Panc1 (cell line): ENCODE data around the gene ASPN. TPM values are rescaled to one million over a fixed set of nuclear protein-coding genes. Genes with fewer than 3 reads are reported as not detected.

ENCODE experiments used
- ATAC-seq: fragments of 200-7000 bp; cut with Tn5 transposase; 2 replicates; pipeline ENCODE4 v1.9.1; 2020; ENCODE audit warnings: mild to moderate bottlenecking, moderate library complexity
- BruUV-seq: library from RNA; stranded (reverse); fragments of 400-500 nt; replicated peaks from 2 replicates; lab custom pipeline; 2021; lab: Mats Ljungman, UMichigan
- CTCF ChIA-PET: fragments of 300-600 bp; sonication (Branson Sonifier 250); formaldehyde crosslinking; loops from one replicate; lab custom pipeline; 2022; ENCODE audit warnings: antibody characterized with exemption; lab: Charles Lee
- POLR2A ChIA-PET: fragments of 300-600 bp; sonication (Branson Sonifier 250); formaldehyde crosslinking; loops from one replicate; lab custom pipeline; 2022; ENCODE audit warnings: antibody characterized with exemption; lab: Charles Lee
- DNase-seq: peaks from one replicate; pipeline ENCODE4 v3.0.0-alpha.2; 2010; ENCODE audit warnings: low read depth, low spot score
- H3K27ac ChIP-seq: 2 replicates; pipeline ENCODE4 v1.5.1; 2011; ENCODE audit warnings: mild to moderate bottlenecking, low read length, inconsistent platforms
- H3K27me3 ChIP-seq: fragments of 200-500 bp; sonication (Bioruptor generic); 2 replicates; pipeline ENCODE4 v1.6.0; 2014; ENCODE audit warnings: low read length, inconsistent platforms; ENCODE audit not compliant: control insufficient read depth, insufficient read depth
- H3K36me3 ChIP-seq: fragments of 200-500 bp; sonication (Bioruptor generic); 2 replicates; pipeline ENCODE4 v1.5.1; 2014; ENCODE audit warnings: inconsistent platforms, mild to moderate bottlenecking, low read length, moderate library complexity; ENCODE audit not compliant: control insufficient read depth, insufficient read depth
- H3K4me1 ChIP-seq: 2 replicates; pipeline ENCODE4 v1.5.1; 2011; ENCODE audit warnings: inconsistent platforms, mild to moderate bottlenecking, low read length, moderate library complexity; ENCODE audit not compliant: control insufficient read depth, insufficient read depth
- H3K4me3 ChIP-seq, 2 experiments: 2 replicates each; pipeline ENCODE4 v1.5.1; 2011 to 2012; ENCODE audit warnings: low read depth in 2 of 2, low read length in 2 of 2, mild to moderate bottlenecking in 2 of 2, inconsistent platforms in 1 of 2, moderate library complexity in 1 of 2
- H3K9me3 ChIP-seq: fragments of 200-500 bp; sonication (Bioruptor generic); 2 replicates; pipeline ENCODE4 v1.5.1; 2014; ENCODE audit warnings: low read depth, mild to moderate bottlenecking, inconsistent platforms, low read length, moderate library complexity; ENCODE audit not compliant: control insufficient read depth, insufficient read depth
- CTCF ChIP-seq: fragments of 450-650 bp; IDR thresholded peaks from 2 replicates; pipeline ENCODE4 v1.5.1; 2017; ENCODE audit warnings: mild to moderate bottlenecking
- POLR2AphosphoS5 ChIP-seq: IDR thresholded peaks from 2 replicates; pipeline ENCODE4 v1.6.1; 2012; ENCODE audit warnings: mild to moderate bottlenecking, low read depth, low read length, moderate library complexity
- REST ChIP-seq, 2 experiments: IDR thresholded peaks; 2 replicates each; pipeline ENCODE4 v1.6.1; 2011 to 2012; ENCODE audit warnings: low read depth in 2 of 2, control low read depth in 1 of 2, low read length in 1 of 2, mild to moderate bottlenecking in 1 of 2, moderate library complexity in 1 of 2; ENCODE audit not compliant: insufficient read depth in 1 of 2
- SIN3A ChIP-seq: IDR thresholded peaks from 2 replicates; pipeline ENCODE4 v1.6.1; 2012; ENCODE audit warnings: low read depth, mild to moderate bottlenecking, low read length, moderate library complexity, borderline replicate concordance; ENCODE audit not compliant: insufficient read depth
- TCF7L2 ChIP-seq: IDR thresholded peaks from 2 replicates; pipeline ENCODE4 v1.6.1; 2011; ENCODE audit warnings: mild to moderate bottlenecking, low read depth, low read length, inconsistent platforms
- in situ Hi-C: cut with HindIII; loops from 2 replicates; pipeline ENCODE4 v1.10.0; 2016; ENCODE audit warnings: low sequenced_read_pairs, low pct_unique_long_range_greater_than_20kb
- intact Hi-C: fragments of 100-400 bp; cut with micrococcal nuclease; formaldehyde crosslinking; loops from one replicate; pipeline ENCODE4 v1.10.0; 2022; ENCODE audit not compliant: unreplicated experiment
- total RNA-seq: library from RNA; stranded (reverse); gene quantifications from one replicate; pipeline ENCODE4 v1.2.1, GENCODE V29; 2021; ENCODE audit not compliant: unreplicated experiment

Gene ASPN
- total RNA-seq, 1 experiment from 2014 or later: not detected

GRCh38 chr9:92484563-92484962 lies 2.3 kb upstream of the ASPN start:
- BruUV-seq: no TSS peak
- no peaks in the 10 kb centered on the region for H3K36me3 ChIP-seq
- DNase-seq (no peak), ATAC-seq (no peak)
- intact Hi-C loops (no loop called here), in situ Hi-C loops (no loop called here)
- no peak overlapping the region for H3K4me3 ChIP-seq
- POLR2A ChIA-PET: no interaction called here
- H3K4me1 ChIP-seq: no peaks in the 10 kb centered on the region
- TF ChIP-seq SIN3A: no peak
- no peak for TF ChIP-seq TCF7L2
- CTCF ChIA-PET: no interaction called here
- H3K27me3 ChIP-seq: no peaks in the 10 kb centered on the region
- no peak overlapping the region for H3K27ac ChIP-seq
- H3K9me3 ChIP-seq: no peaks in the 10 kb centered on the region

GRCh38 chr9:92483627-92484545 lies 1.6 kb upstream of the ASPN start:
- no peak overlapping the region for H3K27ac ChIP-seq
- DNase-seq (no peak), ATAC-seq (no peak)
- no peaks in the 10 kb centered on the region for H3K36me3 ChIP-seq
- intact Hi-C loops: no loop called here
- H3K27me3 ChIP-seq: no peaks in the 10 kb centered on the region
- H3K4me1 ChIP-seq: no peaks in the 10 kb centered on the region
- TF ChIP-seq POLR2AphosphoS5 (no peak), REST (IDR thresholded peaks at IDR 0.05; ENCODE audit: insufficient read depth in 1 of 2, low read depth in 2 of 2, low read length in 1 of 2) (no peak), SIN3A (no peak), CTCF (no peak), TCF7L2 (no peak)
- no peak overlapping the region for H3K4me3 ChIP-seq
- CTCF ChIA-PET: no interaction called here
- no TSS peak for BruUV-seq
- H3K9me3 ChIP-seq: no peaks in the 10 kb centered on the region
- in situ Hi-C loops: no loop called here
- POLR2A ChIA-PET: no interaction called here

- CTCF ChIA-PET: no interaction called here
Observed at GRCh38 chr9:92482805-92483204, 499 bp upstream of the ASPN start.

More at GRCh38 chr9:92482805-92483204, 499 bp upstream of the ASPN start:
- intact Hi-C loops (no loop called here), in situ Hi-C loops (no loop called here)
- Histone ChIP-seq H3K27ac (no peak overlapping the region), H3K9me3 (no peaks in the 10 kb centered on the region), H3K36me3 (no peaks in the 10 kb centered on the region), H3K4me3 (no peak overlapping the region), H3K27me3 (no peaks in the 10 kb centered on the region), H3K4me1 (no peaks in the 10 kb centered on the region)
- POLR2A ChIA-PET: no interaction called here
- TF ChIP-seq SIN3A (no peak), REST (IDR thresholded peaks at IDR 0.05; ENCODE audit: insufficient read depth in 1 of 2, low read depth in 2 of 2, low read length in 1 of 2) (no peak), CTCF (no peak), POLR2AphosphoS5 (no peak), TCF7L2 (no peak)
- BruUV-seq: no TSS peak
- no peak for DNase-seq
- ATAC-seq: no peak
